H1 (cell line): ENCODE results near the gene PBX2. TPM values are rescaled to one million over a fixed set of nuclear protein-coding genes. Genes with fewer than 3 reads are reported as not detected.

Experiments
- CTCF ChIA-PET: fragments of 300-600 bp; sonication (Branson Sonifier 250); formaldehyde crosslinking; loops from one replicate; lab custom pipeline; 2021; ENCODE audit not compliant: partially characterized antibody; lab: Charles Lee
- POLR2A ChIA-PET: fragments of 300-600 bp; sonication (Branson Sonifier 250); formaldehyde crosslinking; loops from one replicate; lab custom pipeline; 2021; ENCODE audit warnings: inconsistent platforms; ENCODE audit not compliant: partially characterized antibody; lab: Charles Lee
- DNase-seq, 2 experiments: peaks; one replicate each; pipeline versions ENCODE4 v3.0.0 to v3.0.0-alpha.2; 2010 to 2022; ENCODE audit warnings: low spot score in 2 of 2, low read depth in 1 of 2, mixed read lengths in 1 of 2
- FAIRE-seq: peaks from 2 replicates; lab custom pipeline; 2011; peaks lifted over from hg19 to GRCh38; lab: Jason Lieb, UNC
- H2AFZ ChIP-seq: 2 replicates; pipeline ENCODE4 v1.8.1; 2012; ENCODE audit warnings: low read length, inconsistent platforms
- H2AK5ac ChIP-seq: 2 replicates; pipeline ENCODE4 v1.6.1; 2013; ENCODE audit warnings: low read depth, low read length
- H2BK120ac ChIP-seq: replicated peaks from 2 replicates; pipeline ENCODE3; 2013; ENCODE audit warnings: low read depth, low read length, inconsistent platforms
- H2BK12ac ChIP-seq: 2 replicates; pipeline ENCODE4 v1.6.1; 2013; ENCODE audit warnings: low read depth, low read length
- H2BK15ac ChIP-seq: 2 replicates; pipeline ENCODE4 v1.6.1; 2013; ENCODE audit warnings: low read length
- H2BK20ac ChIP-seq: 2 replicates; pipeline ENCODE4 v1.6.1; 2013; ENCODE audit warnings: low read length
- H2BK5ac ChIP-seq: 2 replicates; pipeline ENCODE4 v1.6.1; 2013; ENCODE audit warnings: low read depth, low read length
- H3K14ac ChIP-seq: 2 replicates; pipeline ENCODE4 v1.6.1; 2013; ENCODE audit warnings: inconsistent platforms; ENCODE audit not compliant: insufficient read length
- H3K18ac ChIP-seq: 2 replicates; pipeline ENCODE4 v1.6.1; 2013; ENCODE audit warnings: low read length; ENCODE audit errors: extremely low read depth
- H3K23ac ChIP-seq: 2 replicates; pipeline ENCODE4 v1.6.1; 2013; ENCODE audit warnings: inconsistent platforms; ENCODE audit not compliant: insufficient read length
- H3K23me2 ChIP-seq: 2 replicates; pipeline ENCODE4 v1.6.1; 2013; ENCODE audit warnings: low read depth, low read length
- H3K27ac ChIP-seq: 2 replicates; pipeline ENCODE4 v1.6.1; 2011; ENCODE audit warnings: low read depth, low read length, inconsistent platforms
- H3K27me3 ChIP-seq, 4 experiments: replicated peaks in 1 of 4; 1 replicate in 1 of 4; 2 replicates in 3 of 4; pipeline versions ENCODE4 v1.6.1 to v1.8.1; 2011 to 2013; ENCODE audit warnings: low read length in 3 of 4, mild to moderate bottlenecking in 3 of 4, inconsistent platforms in 2 of 4, mixed read lengths in 2 of 4, moderate library complexity in 1 of 4; ENCODE audit not compliant: control insufficient read depth in 3 of 4, insufficient read depth in 3 of 4; ENCODE audit errors: extremely low read depth in 1 of 4
- H3K36me3 ChIP-seq, 4 experiments: 2 replicates each; pipeline versions ENCODE4 v1.6.1 to v1.8.1; 2011 to 2013; ENCODE audit warnings: mild to moderate bottlenecking in 4 of 4, low read length in 3 of 4, moderate library complexity in 2 of 4, control low read depth in 1 of 4, inconsistent platforms in 1 of 4; ENCODE audit not compliant: insufficient read depth in 4 of 4, control insufficient read depth in 2 of 4
- H3K4ac ChIP-seq: replicated peaks from 2 replicates; pipeline ENCODE3; 2013; ENCODE audit warnings: low read length, low read depth, mixed read lengths, inconsistent platforms; ENCODE audit not compliant: insufficient read length
- H3K4me1 ChIP-seq, 4 experiments: replicated peaks in 1 of 4; 1 replicate in 1 of 4; 2 replicates in 3 of 4; pipeline versions ENCODE4 v1.6.1 to v1.8.1; 2011 to 2013; ENCODE audit warnings: low read length in 3 of 4, inconsistent platforms in 2 of 4, mixed read lengths in 1 of 4; ENCODE audit not compliant: insufficient read depth in 4 of 4, control insufficient read depth in 3 of 4
- H3K4me2 ChIP-seq, 2 experiments: 2 replicates each; pipeline versions ENCODE4 v1.6.1 to v1.8.1; 2011 to 2013; ENCODE audit warnings: low read depth in 2 of 2, low read length in 2 of 2, control low read depth in 1 of 2, inconsistent platforms in 1 of 2, mild to moderate bottlenecking in 1 of 2; ENCODE audit not compliant: insufficient read depth in 1 of 2
- H3K4me3 ChIP-seq, 4 experiments: fragments of 200-600, 300-600 bp in 1 of 4; sonication (generic), shearing (Covaris generic), sonication (Bioruptor Twin) in 1 of 4; 2 replicates each; pipeline versions ENCODE4 v1.5.1 to v1.8.1; 2011 to 2016; ENCODE audit warnings: low read length in 4 of 4, low read depth in 3 of 4, control low read depth in 2 of 4, inconsistent platforms in 2 of 4, mild to moderate bottlenecking in 2 of 4, mixed read lengths in 1 of 4, moderate library complexity in 1 of 4; ENCODE audit not compliant: insufficient read depth in 2 of 4; ENCODE audit errors: extremely low read depth in 1 of 4
- H3K56ac ChIP-seq: replicated peaks from 2 replicates; pipeline ENCODE3; 2013; ENCODE audit warnings: low read depth, mild to moderate bottlenecking, mixed read lengths, low read length, inconsistent platforms; ENCODE audit not compliant: insufficient read length
- H3K79me1 ChIP-seq: 2 replicates; pipeline ENCODE4 v1.6.1; 2013; ENCODE audit warnings: low read depth, low read length, control low read depth
- H3K79me2 ChIP-seq, 2 experiments: 2 replicates each; pipeline versions ENCODE4 v1.6.1 to v1.8.1; 2012 to 2013; ENCODE audit warnings: low read length in 2 of 2, mild to moderate bottlenecking in 2 of 2, inconsistent platforms in 1 of 2; ENCODE audit not compliant: insufficient read depth in 2 of 2, control insufficient read depth in 1 of 2
- H3K9ac ChIP-seq, 4 experiments: replicated peaks in 1 of 4; 1 replicate in 1 of 4; 2 replicates in 3 of 4; pipeline versions ENCODE4 v1.6.1 to v1.8.1; 2011 to 2013; ENCODE audit warnings: low read depth in 3 of 4, low read length in 3 of 4, control low read depth in 2 of 4, mild to moderate bottlenecking in 2 of 4, moderate library complexity in 2 of 4, inconsistent platforms in 1 of 4; ENCODE audit errors: extremely low read depth in 1 of 4
- H3K9me3 ChIP-seq, 2 experiments: 2 replicates each; pipeline versions ENCODE4 v1.6.1 to v1.8.1; 2012 to 2013; ENCODE audit warnings: mild to moderate bottlenecking in 2 of 2, moderate library complexity in 2 of 2, control low read depth in 1 of 2, inconsistent platforms in 1 of 2, low read depth in 1 of 2, low read length in 1 of 2, mixed read lengths in 1 of 2; ENCODE audit not compliant: insufficient read depth in 2 of 2
- H4K20me1 ChIP-seq, 2 experiments: replicated peaks in 1 of 2; 2 replicates each; pipeline versions ENCODE3 to v1.8.1; 2011 to 2013; ENCODE audit warnings: inconsistent platforms in 2 of 2, low read length in 2 of 2, mild to moderate bottlenecking in 1 of 2; ENCODE audit not compliant: insufficient read depth in 2 of 2, control insufficient read depth in 1 of 2
- H4K5ac ChIP-seq: 2 replicates; pipeline ENCODE4 v1.6.1; 2013; ENCODE audit warnings: low read length, low read depth, mixed read lengths, inconsistent platforms; ENCODE audit not compliant: insufficient read length
- H4K8ac ChIP-seq: 2 replicates; pipeline ENCODE4 v1.8.0; 2013; ENCODE audit warnings: mild to moderate bottlenecking, moderate library complexity, low read length, inconsistent platforms; ENCODE audit not compliant: insufficient read depth; ENCODE audit errors: extremely low read depth
- H4K91ac ChIP-seq: replicated peaks from 2 replicates; pipeline ENCODE3; 2013; ENCODE audit warnings: low read length, mixed read lengths, inconsistent platforms; ENCODE audit not compliant: insufficient read length
- CTBP2 ChIP-seq: IDR thresholded peaks from 2 replicates; pipeline ENCODE4 v1.7.0; 2011; ENCODE audit warnings: borderline replicate concordance, mild to moderate bottlenecking, moderate library complexity, mixed read lengths, low read length; ENCODE audit not compliant: insufficient read depth, insufficient read length
- RAD21 ChIP-seq, 2 experiments: IDR thresholded peaks in 1 of 2; conservative IDR thresholded peaks in 1 of 2; 2 replicates each; pipeline ENCODE4 v1.6.1; 2011; ENCODE audit warnings: low read depth in 2 of 2, low read length in 2 of 2, improper control_type of control experiment in 1 of 2, inconsistent platforms in 1 of 2, mild to moderate bottlenecking in 1 of 2, moderate library complexity in 1 of 2
- WGBS, 2 experiments: shearing (Covaris generic) in 1 of 2; methylation state at CpG; one replicate each; pipeline versions ENCODE4 v1.1.6 to v1.1.7; 2013 to 2015; ENCODE audit warnings: low lambda C conversion rate in 2 of 2, mixed read lengths in 2 of 2, inconsistent platforms in 1 of 2, low coverage in 1 of 2, missing lambda C conversion rate in 1 of 2; ENCODE audit not compliant: insufficient replicate concordance in 2 of 2, insufficient coverage in 1 of 2, insufficient read length in 1 of 2; ENCODE audit errors: extremely low coverage in 1 of 2, missing lambda C conversion rate in 1 of 2; 5-methylcytosine and 5-hydroxymethylcytosine counted together
- polyA plus RNA-seq, 7 experiments: library from polyadenylated mRNA; depleted of rRNA in 3 of 7; stranded (reverse) in 5 of 7; unstranded in 2 of 7; fragments of >200 nt in 5 of 7; fragments of 200-250 nt in 2 of 7; gene quantifications; 1 replicate in 5 of 7; 2 replicates in 1 of 7; 4 replicates in 1 of 7; pipeline versions ENCODE4 v1.2.1 to v1.2.3, GENCODE V29; 2011 to 2013; ENCODE audit warnings: missing spikeins in 2 of 7, mixed read lengths in 2 of 7
- total RNA-seq: library from RNA; stranded (reverse); fragmentation: NEBNext Ultra II Directional; extraction: Animal tissue kit (Norgen Biotek cat#: 25700); gene quantifications from 2 replicates; pipeline ENCODE4 v1.2.1, GENCODE V29; 2021

The PBX2 gene
- total and polyA plus RNA-seq, 2 of the 8 experiments (the other 6 are each of a cell fraction or from before 2014, with no cell fraction given): 102 to 130 TPM

DNA sequence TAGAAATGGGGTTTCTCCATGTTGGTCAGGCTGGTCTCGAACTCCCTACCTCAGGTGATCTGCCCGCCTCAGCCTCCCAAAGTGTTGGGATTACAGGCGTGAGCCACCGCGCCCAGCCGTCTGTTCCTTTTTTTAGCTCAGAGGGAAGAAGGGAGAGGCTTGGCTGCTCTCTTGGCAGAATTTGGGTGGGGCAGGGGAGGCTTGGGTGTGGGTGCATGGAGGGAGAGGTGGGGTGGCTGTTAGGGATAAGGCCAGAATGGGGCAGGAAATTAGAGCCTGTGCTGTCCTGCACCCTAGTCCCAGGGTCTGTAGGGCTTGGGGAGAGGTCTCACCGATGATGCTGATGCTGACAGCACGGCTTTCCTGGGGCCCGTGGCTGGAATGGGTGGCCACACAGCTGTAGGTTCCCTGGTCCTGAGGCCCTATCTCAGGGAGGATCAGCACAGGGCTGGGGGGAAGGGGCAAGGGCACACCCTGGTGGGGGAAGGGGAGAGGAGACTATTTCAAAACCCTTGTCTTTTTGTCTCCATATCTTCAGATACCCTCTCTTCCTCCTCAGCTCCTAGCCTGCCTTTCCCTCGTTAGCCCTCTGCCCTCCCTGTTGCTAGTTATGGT lies 8.0 kb downstream of the PBX2 start:
- TF ChIP-seq CTBP2 (no peak), RAD21 (IDR thresholded peaks at IDR 0.05 in 1 of 2, conservative IDR thresholded peaks at IDR 0.05 in 1 of 2; ENCODE audit: low read depth in 2 of 2, low read length in 2 of 2) (peak; percentile 18 to 24; a peak in 2 of 4 replicates)
- TF ChIP-seq, all 59 proteins: peak for 1
- Histone ChIP-seq H4K5ac (no peak overlapping the region), H4K20me1 (peaks cover 0 to 3% of the 10 kb centered on the region in 2 experiments), H2BK5ac (peak overlapping the region; percentile 4; the same call in 1 of the 2 replicates), H2BK12ac (no peak overlapping the region), H2BK15ac (no peak overlapping the region), H2AFZ (no peak overlapping the region), H3K9ac (no peak overlapping the region), H3K14ac (no peak overlapping the region), H4K8ac (no peak overlapping the region), H3K4me2 (0 out of 4 replicates have a peak overlapping the region, but pooled peaks of 1 of the 2 experiments have one; percentile 1), H3K79me2 (peaks cover 0 to 12% of the 10 kb centered on the region in 2 experiments; a peak in 2 of 4 replicates), H3K18ac (no peak overlapping the region), H4K91ac (no peak overlapping the region), H2BK20ac (no peak overlapping the region), H3K36me3 (peaks cover 6 to 33% (median 25%) of the 10 kb centered on the region in 4 experiments), H3K56ac (no peak overlapping the region), H3K27ac (no peak overlapping the region; the same call in 1 of the 2 replicates), H2AK5ac (no peak overlapping the region), H2BK120ac (no peak overlapping the region), H3K23me2 (peaks cover 13% of the 10 kb centered on the region), H3K23ac (no peak overlapping the region), H3K27me3 (no peaks in the 10 kb centered on the region; a peak in 1 of 7 replicates), H3K79me1 (peaks cover 4% of the 10 kb centered on the region; the same call in 1 of the 2 replicates), H3K4ac (no peak overlapping the region), H3K4me3 (no peak overlapping the region), H3K4me1 (peaks cover 0 to 8% (median under 1%) of the 10 kb centered on the region in 4 experiments; a peak in 4 of 7 replicates), H3K9me3 (no peaks in the 10 kb centered on the region)
- ChIA-PET POLR2A (interaction anchor here (1.0 to 7.9 kb wide), 6 partner anchors 11 to 789 kb away, joined by 3 to 194 read pairs (median 4); partner anchors contain the start of genes GPSM3, PBX2 and PRRT1), CTCF (interaction anchor here (1.1 to 2.0 kb wide), 6 partner anchors 15 to 65 kb away, joined by 3 to 8 read pairs (median 4); partner anchors contain the start of gene EGFL8)
- FAIRE-seq: no peak
- no peak for DNase-seq
- 98% methylated on average over 4 of the region's 10 CpGs; no CpG with 5 or more reads in 1 of the 2 experiments for WGBS, 2 experiments
